ENCODE data around the gene NKAPD1. TPM values are rescaled to one million over a fixed set of nuclear protein-coding genes. Genes with fewer than 3 reads are reported as not detected.
"Not testable (repeated sequence)": the region's sequence is repeated elsewhere in the genome, so short reads cannot be mapped to it uniquely, and the experiment has no call there.

Gene NKAPD1
- total RNA-seq, 5 donors from 2014 or later (not counting 1 experiment from before 2014, with no cell fraction given), result 14.6 to 22.1 (median 17.7) TPM

DNA sequence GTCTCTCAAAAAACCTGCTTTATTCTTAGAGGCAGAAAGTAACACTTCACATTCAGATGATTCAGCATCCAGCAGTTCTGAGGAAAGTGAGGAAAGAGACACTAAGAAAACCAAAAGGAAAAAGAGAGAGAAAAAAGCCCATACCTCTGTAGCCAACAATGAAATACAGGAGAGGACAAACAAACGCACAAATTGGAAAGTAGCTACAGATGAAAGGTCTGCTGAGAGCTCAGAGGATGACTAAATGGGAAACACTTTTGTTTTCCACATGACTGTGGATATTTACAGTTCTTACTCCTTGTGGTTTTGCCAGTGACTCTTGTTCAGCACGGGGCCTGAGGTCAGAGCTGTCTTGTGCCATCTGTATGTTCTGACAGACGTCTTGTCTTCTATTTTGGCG lies 8.6 kb downstream of the NKAPD1 start:
- H3K27me3 Mint-ChIP-seq, result no peaks in the 10 kb centered on the region
- Histone ChIP-seq H3K27me3 (replicated peaks in 1 of 2; ENCODE audit: control insufficient read depth in 2 of 2, extremely low read depth in 1 of 2, insufficient read depth in 2 of 2, low read length in 1 of 2) (no peaks in the 10 kb centered on the region), H3K4me3 (ENCODE audit: control insufficient read depth in 1 of 2, extremely low read depth in 1 of 2, low read length in 1 of 2) (no peak overlapping the region), H3K36me3 (ENCODE audit: control insufficient read depth in 2 of 2, extremely low read depth in 1 of 2, insufficient read depth in 1 of 2, low read length in 1 of 2) (peaks cover 7 to 61% of the 10 kb centered on the region in 2 donors), H3K4me1 (ENCODE audit: control insufficient read depth in 1 of 2, extremely low read depth in 1 of 2, insufficient read depth in 2 of 2, low read length in 2 of 2) (peaks cover 13 to 16% of the 10 kb centered on the region in 2 experiments), H3K9me3 (no peaks in the 10 kb centered on the region), H3K27ac (ENCODE audit: low read length) (no peak overlapping the region)
- DNase-seq, result no peak
- H3K4me1 Mint-ChIP-seq, result peaks cover 29 to 34% (median 34%) of the 10 kb centered on the region in 3 donors
- ChIA-PET POLR2A (no interaction called here), CTCF (interaction anchor here in 1 of 2 donors (0.6 kb wide), 1 partner anchor 198 kb away, joined by 3 read pairs; no protein-coding TSS in a partner anchor)
- ATAC-seq (replicated peaks in 1 of 4), result no peak
- no peak overlapping the region for H3K4me3 Mint-ChIP-seq
- 42% methylated on average over 3 of the region's 4 CpGs for WGBS (ENCODE audit: insufficient coverage)
- H3K36me3 Mint-ChIP-seq, result peaks cover 41% of the 10 kb centered on the region
- no peaks in the 10 kb centered on the region for H3K9me3 Mint-ChIP-seq
- no peak overlapping the region for H3K27ac Mint-ChIP-seq

DNA sequence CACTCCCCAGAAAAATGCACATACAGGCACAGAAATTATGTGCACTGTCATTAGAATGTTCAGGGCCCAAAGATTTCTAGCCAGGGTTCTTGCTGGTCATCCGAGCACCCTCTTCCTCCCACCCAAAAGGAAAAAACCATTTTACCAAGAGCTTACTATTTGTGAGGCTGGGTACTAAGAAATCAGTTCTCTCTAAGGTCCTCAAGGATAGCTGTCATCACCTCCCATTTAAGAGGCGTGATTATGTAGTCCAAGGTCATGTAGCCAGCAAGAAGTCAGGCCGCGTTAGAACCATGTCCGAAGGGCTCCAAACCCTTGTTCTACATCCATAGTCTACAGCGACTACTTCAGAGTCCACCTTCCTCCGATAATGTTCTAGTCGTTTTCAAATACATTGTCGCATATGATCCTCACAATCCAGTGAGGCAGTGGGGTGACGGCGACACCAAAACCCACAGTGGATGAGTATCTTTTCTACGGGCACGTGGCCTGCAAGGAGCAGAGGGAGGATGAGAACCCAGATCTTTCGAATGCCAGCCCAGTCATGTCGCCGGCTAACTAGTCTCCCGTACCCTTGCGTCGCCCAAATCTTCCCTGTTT lies 11.8 kb downstream of the NKAPD1 start:
- DNase-seq (peak in 13 of 35 experiments; percentile 4 to 27 (median 12)), ATAC-seq (replicated peaks in 1 of 4) (peak in 3 of 4 experiments; percentile 22 to 34 (median 28))
- H3K4me3 ChIP-seq (ENCODE audit: control insufficient read depth in 1 of 2, extremely low read depth in 1 of 2, low read length in 1 of 2), result peak overlapping the region; percentile 86 to 98
- no peaks in the 10 kb centered on the region for H3K9me3 ChIP-seq
- Mint-ChIP-seq H3K4me3 (peak overlapping the region; percentile 92 to 99 (median 99)), H3K36me3 (peaks cover 44% of the 10 kb centered on the region), H3K9me3 (no peaks in the 10 kb centered on the region), H3K27me3 (no peaks in the 10 kb centered on the region), H3K27ac (peak overlapping the region; percentile 98 to 99), H3K4me1 (peaks cover 52 to 57% (median 54%) of the 10 kb centered on the region in 3 donors)
- H3K27ac ChIP-seq (ENCODE audit: low read length), result peak overlapping the region; percentile 50
- CTCF ChIA-PET, result interaction anchor here in 1 of 2 donors (0.5 to 1.7 kb wide), 6 partner anchors 9 to 393 kb away, joined by 3 to 11 read pairs (median 4); partner anchors contain the start of gene NKAPD1
- peaks cover 0 to 61% of the 10 kb centered on the region in 2 donors for H3K36me3 ChIP-seq (ENCODE audit: control insufficient read depth in 2 of 2, extremely low read depth in 1 of 2, insufficient read depth in 1 of 2, low read length in 1 of 2)
- H3K4me1 ChIP-seq (ENCODE audit: control insufficient read depth in 1 of 2, extremely low read depth in 1 of 2, insufficient read depth in 2 of 2, low read length in 2 of 2), result peaks cover 17 to 26% of the 10 kb centered on the region in 2 experiments
- POLR2A ChIA-PET, result interaction anchor here (0.7 to 1.8 kb wide), 5 partner anchors 9 to 160 kb away, joined by 3 to 13 read pairs (median 3); partner anchors contain the start of genes NKAPD1 (in 1 of the 2) and PIH1D2 (in 1 of the 2)
- no peaks in the 10 kb centered on the region for H3K27me3 ChIP-seq (replicated peaks in 1 of 2; ENCODE audit: control insufficient read depth in 2 of 2, extremely low read depth in 1 of 2, insufficient read depth in 2 of 2, low read length in 1 of 2)
- WGBS (ENCODE audit: insufficient coverage), result 5% methylated on average over 15 of the region's 19 CpGs

DNA sequence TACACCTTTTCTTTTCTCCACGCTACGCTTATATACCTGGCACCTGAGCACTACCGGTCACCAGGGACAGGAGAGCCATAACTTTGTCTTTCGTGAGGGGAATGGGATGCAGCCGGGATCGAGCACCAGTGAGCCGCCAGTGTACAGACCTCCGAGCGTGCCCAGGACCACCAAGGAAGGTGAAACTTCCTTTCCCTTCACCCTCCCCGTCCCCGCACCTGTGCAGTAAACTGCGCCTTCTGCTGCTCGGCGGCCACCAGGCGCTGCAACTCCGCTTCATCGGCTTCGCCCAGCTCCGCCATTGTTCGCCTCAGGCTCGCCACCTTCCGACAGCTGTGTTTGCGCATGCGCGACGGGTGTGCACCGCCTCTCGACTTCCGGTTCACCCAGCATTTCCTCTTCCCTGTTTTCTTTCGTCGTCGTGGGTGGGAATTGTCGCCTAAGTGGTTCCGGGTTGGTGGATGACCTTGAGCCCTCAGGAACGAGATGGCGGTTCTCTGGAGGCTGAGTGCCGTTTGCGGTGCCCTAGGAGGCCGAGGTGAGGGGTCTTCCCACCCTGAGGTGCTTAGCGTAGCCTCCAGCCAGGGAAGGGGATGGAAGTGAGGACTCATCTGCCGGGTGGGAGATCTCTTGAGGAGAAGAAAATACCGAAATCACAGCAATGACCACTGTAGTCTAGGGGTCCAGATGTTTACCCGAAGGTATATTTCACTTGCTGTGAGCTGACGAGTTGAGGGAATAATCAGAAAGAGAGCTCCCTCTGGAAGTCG lies 12.5 kb downstream of the NKAPD1 start, which contains the start of the genes SDHD and TIMM8B:
SDHD (plus strand) TSS at position 452 of the 770 bp plus-strand sequence; CDS start at position 487, 35 bp downstream.
TIMM8B (minus strand) TSS at position 335 of the 770 bp plus-strand sequence; CDS start at position 302, 33 bp downstream.
- H3K36me3 Mint-ChIP-seq, result peaks cover 49% of the 10 kb centered on the region
- peak within 1 kb of the TSS; percentile 98 to 99 for H3K27ac Mint-ChIP-seq
- Histone ChIP-seq H3K4me1 (ENCODE audit: control insufficient read depth in 1 of 2, extremely low read depth in 1 of 2, insufficient read depth in 2 of 2, low read length in 2 of 2) (peaks cover 17 to 26% of the 10 kb centered on the region in 2 experiments), H3K9me3 (no peaks in the 10 kb centered on the region), H3K27ac (ENCODE audit: low read length) (peak within 1 kb of the TSS; percentile 50), H3K27me3 (replicated peaks in 1 of 2; ENCODE audit: control insufficient read depth in 2 of 2, extremely low read depth in 1 of 2, insufficient read depth in 2 of 2, low read length in 1 of 2) (no peaks in the 10 kb centered on the region), H3K36me3 (ENCODE audit: control insufficient read depth in 2 of 2, extremely low read depth in 1 of 2, insufficient read depth in 1 of 2, low read length in 1 of 2) (peaks cover 0 to 66% of the 10 kb centered on the region in 2 donors), H3K4me3 (ENCODE audit: control insufficient read depth in 1 of 2, extremely low read depth in 1 of 2, low read length in 1 of 2) (peak within 1 kb of the TSS; percentile 86 to 98)
- no peaks in the 10 kb centered on the region for H3K27me3 Mint-ChIP-seq
- no peaks in the 10 kb centered on the region for H3K9me3 Mint-ChIP-seq
- H3K4me1 Mint-ChIP-seq, result peaks cover 54 to 58% (median 57%) of the 10 kb centered on the region in 3 donors
- H3K4me3 Mint-ChIP-seq, result peak within 1 kb of the TSS; percentile 92 to 99 (median 99)
- POLR2A ChIA-PET, result interaction anchor here (0.7 to 1.8 kb wide), 5 partner anchors 9 to 161 kb away, joined by 3 to 13 read pairs (median 3); partner anchors contain the start of genes NKAPD1 (in 1 of the 2) and PIH1D2 (in 1 of the 2)
- ATAC-seq (replicated peaks in 1 of 4) (peak; percentile 91 to 94 (median 93)), DNase-seq (peak; percentile 90 to 98 (median 95))
- CTCF ChIA-PET, result interaction anchor here in 1 of 2 donors (0.7 to 1.7 kb wide), 6 partner anchors 9 to 160 kb away, joined by 3 to 11 read pairs (median 4); partner anchors contain the start of gene NKAPD1
- WGBS (ENCODE audit: insufficient coverage), result under 1% methylated on average over 25 of the region's 45 CpGs

DNA sequence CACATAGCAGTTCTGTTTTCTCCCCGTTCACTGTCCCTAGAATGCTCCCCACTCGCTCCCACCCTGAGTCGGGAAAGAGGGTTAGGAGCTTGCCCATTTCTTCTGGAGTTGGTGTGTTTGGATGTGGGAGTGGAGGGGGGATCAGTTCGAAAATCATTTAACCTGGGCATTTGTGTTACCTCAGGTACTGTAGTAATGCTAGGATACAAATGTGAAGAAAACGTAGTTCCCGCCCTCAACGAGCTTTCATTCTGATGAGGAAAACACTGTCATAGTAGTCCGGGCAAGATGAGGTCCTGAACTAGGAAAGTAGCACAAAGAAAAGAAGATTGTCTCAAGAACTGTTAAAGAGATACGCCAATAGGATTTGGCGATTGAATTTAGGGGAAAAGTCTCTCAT lies 13.1 kb downstream of the NKAPD1 start:
- Mint-ChIP-seq H3K36me3 (peaks cover 52% of the 10 kb centered on the region), H3K4me3 (peak overlapping the region; percentile 92 to 99 (median 99)), H3K27ac (peak overlapping the region; percentile 98 to 99), H3K27me3 (no peaks in the 10 kb centered on the region), H3K4me1 (peaks cover 52 to 58% (median 57%) of the 10 kb centered on the region in 3 donors), H3K9me3 (no peaks in the 10 kb centered on the region)
- peak overlapping the region; percentile 50 for H3K27ac ChIP-seq (ENCODE audit: low read length)
- DNase-seq (no peak), ATAC-seq (replicated peaks in 1 of 4) (no peak)
- WGBS (ENCODE audit: insufficient coverage), result 32% methylated on average over 7 of the region's 10 CpGs
- H3K4me3 ChIP-seq (ENCODE audit: control insufficient read depth in 1 of 2, extremely low read depth in 1 of 2, low read length in 1 of 2), result peak overlapping the region; percentile 86 to 98
- ChIA-PET POLR2A (interaction anchor here (0.6 to 1.8 kb wide), 4 partner anchors 13 to 193 kb away, joined by 3 to 8 read pairs (median 4); partner anchors contain the start of genes NKAPD1 (in 1 of the 2) and PIH1D2 (in 1 of the 2)), CTCF (interaction anchor here in 1 of 2 donors (0.7 to 1.7 kb wide), 5 partner anchors 13 to 161 kb away, joined by 3 to 11 read pairs (median 4); partner anchors contain the start of gene NKAPD1)
- peaks cover 0 to 64% of the 10 kb centered on the region in 2 donors for H3K36me3 ChIP-seq (ENCODE audit: control insufficient read depth in 2 of 2, extremely low read depth in 1 of 2, insufficient read depth in 1 of 2, low read length in 1 of 2)
- peaks cover 17 to 26% of the 10 kb centered on the region in 2 experiments for H3K4me1 ChIP-seq (ENCODE audit: control insufficient read depth in 1 of 2, extremely low read depth in 1 of 2, insufficient read depth in 2 of 2, low read length in 2 of 2)
- H3K9me3 ChIP-seq, result no peaks in the 10 kb centered on the region
- H3K27me3 ChIP-seq (replicated peaks in 1 of 2; ENCODE audit: control insufficient read depth in 2 of 2, extremely low read depth in 1 of 2, insufficient read depth in 2 of 2, low read length in 1 of 2), result no peaks in the 10 kb centered on the region

DNA sequence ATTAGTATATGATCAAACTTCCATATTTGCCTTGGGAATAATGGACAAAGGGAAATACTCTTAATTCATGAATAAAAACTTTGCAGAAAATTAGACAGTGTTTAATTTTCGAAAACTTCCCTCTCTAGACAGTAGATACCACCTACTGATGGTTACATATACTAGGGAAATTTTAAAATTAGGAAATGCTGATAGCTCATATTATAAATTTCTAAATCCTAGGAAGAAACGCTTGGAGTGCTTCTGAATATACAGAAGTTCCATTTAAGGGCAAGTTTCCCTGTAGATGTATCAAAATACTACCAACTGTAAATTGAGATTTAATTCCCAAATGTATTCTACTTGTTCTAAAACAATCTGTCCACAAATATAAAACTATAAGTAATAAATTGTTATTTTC lies 21.2 kb downstream of the NKAPD1 start:
- not testable (repeated sequence) for H3K27ac ChIP-seq (ENCODE audit: low read length); H3K27ac Mint-ChIP-seq; H3K4me3 Mint-ChIP-seq; H3K4me1 ChIP-seq (ENCODE audit: control insufficient read depth in 1 of 2, extremely low read depth in 1 of 2, insufficient read depth in 2 of 2, low read length in 2 of 2); H3K9me3 Mint-ChIP-seq; ATAC-seq (replicated peaks in 1 of 4); H3K9me3 ChIP-seq; DNase-seq; H3K4me3 ChIP-seq (ENCODE audit: control insufficient read depth in 1 of 2, extremely low read depth in 1 of 2, low read length in 1 of 2); H3K27me3 Mint-ChIP-seq; H3K27me3 ChIP-seq (replicated peaks in 1 of 2; ENCODE audit: control insufficient read depth in 2 of 2, extremely low read depth in 1 of 2, insufficient read depth in 2 of 2, low read length in 1 of 2)
- POLR2A ChIA-PET, result interaction anchor here in 1 of 2 donors (0.7 kb wide), 1 partner anchor 534 kb away, joined by 3 read pairs; no protein-coding TSS in a partner anchor
- no CpG with 5 or more reads among the region's 2 CpGs for WGBS (ENCODE audit: insufficient coverage)
- CTCF ChIA-PET, result interaction anchor here in 1 of 2 donors (0.7 kb wide), 1 partner anchor 282 kb away, joined by 4 read pairs; no protein-coding TSS in a partner anchor
- H3K4me1 Mint-ChIP-seq, result peaks cover 1 to 11% (median 10%) of the 10 kb centered on the region in 3 donors
- peaks cover 47% of the 10 kb centered on the region for H3K36me3 Mint-ChIP-seq
- peaks cover 0 to 44% of the 10 kb centered on the region in 2 donors for H3K36me3 ChIP-seq (ENCODE audit: control insufficient read depth in 2 of 2, extremely low read depth in 1 of 2, insufficient read depth in 1 of 2, low read length in 1 of 2)

All from T-cell (primary cell).